PFSK-1 (cell line): ENCODE results near the gene ANAPC7.

Experiments
- FOXP2 ChIP-seq: optimal IDR thresholded peaks from 2 replicates; pipeline ENCODE3; 2011; ENCODE audit warnings: borderline replicate concordance, control low read depth, inconsistent platforms; ENCODE audit not compliant: insufficient read depth; ENCODE audit errors: extremely low read length, extremely low read depth
- POLR2AphosphoS5 ChIP-seq: IDR thresholded peaks from 2 replicates; pipeline ENCODE4 v1.6.1; 2012; ENCODE audit warnings: low read depth, mild to moderate bottlenecking, control low read depth, low read length, moderate library complexity
- SIN3A ChIP-seq: IDR thresholded peaks from 2 replicates; pipeline ENCODE4 v1.6.1; 2012; ENCODE audit warnings: mild to moderate bottlenecking, low read length, moderate library complexity, borderline replicate concordance; ENCODE audit not compliant: insufficient read depth
- TAF1 ChIP-seq: IDR thresholded peaks from 2 replicates; pipeline ENCODE4 v1.6.1; 2012; ENCODE audit warnings: low read length, control low read depth, borderline replicate concordance; ENCODE audit not compliant: insufficient read depth
- TF ChIP-seq, protein P1 (sequence below), 2 experiments: IDR thresholded peaks; 2 replicates each; pipeline versions ENCODE4 v1.6.1 to v1.8.0; 2011 to 2012; ENCODE audit warnings: low read depth in 2 of 2, low read length in 2 of 2, control low read depth in 1 of 2, inconsistent platforms in 1 of 2, mild to moderate bottlenecking in 1 of 2, moderate library complexity in 1 of 2; ENCODE audit not compliant: insufficient read depth in 1 of 2

The ANAPC7 gene

DNA sequence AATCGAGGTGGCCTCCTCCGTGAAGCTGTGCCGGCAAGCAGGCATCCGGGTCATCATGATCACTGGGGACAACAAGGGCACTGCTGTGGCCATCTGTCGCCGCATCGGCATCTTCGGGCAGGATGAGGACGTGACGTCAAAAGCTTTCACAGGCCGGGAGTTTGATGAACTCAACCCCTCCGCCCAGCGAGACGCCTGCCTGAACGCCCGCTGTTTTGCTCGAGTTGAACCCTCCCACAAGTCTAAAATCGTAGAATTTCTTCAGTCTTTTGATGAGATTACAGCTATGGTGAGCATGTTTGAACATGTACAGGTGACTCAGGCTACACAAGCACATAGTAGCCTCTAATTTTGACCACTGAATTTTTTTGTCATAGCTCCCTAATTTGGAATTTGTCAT is 62.8 kb downstream of the ANAPC7 start:
- no peak for TF ChIP-seq POLR2AphosphoS5
- TF ChIP-seq TAF1, result no peak
- TF ChIP-seq, protein P1, sequence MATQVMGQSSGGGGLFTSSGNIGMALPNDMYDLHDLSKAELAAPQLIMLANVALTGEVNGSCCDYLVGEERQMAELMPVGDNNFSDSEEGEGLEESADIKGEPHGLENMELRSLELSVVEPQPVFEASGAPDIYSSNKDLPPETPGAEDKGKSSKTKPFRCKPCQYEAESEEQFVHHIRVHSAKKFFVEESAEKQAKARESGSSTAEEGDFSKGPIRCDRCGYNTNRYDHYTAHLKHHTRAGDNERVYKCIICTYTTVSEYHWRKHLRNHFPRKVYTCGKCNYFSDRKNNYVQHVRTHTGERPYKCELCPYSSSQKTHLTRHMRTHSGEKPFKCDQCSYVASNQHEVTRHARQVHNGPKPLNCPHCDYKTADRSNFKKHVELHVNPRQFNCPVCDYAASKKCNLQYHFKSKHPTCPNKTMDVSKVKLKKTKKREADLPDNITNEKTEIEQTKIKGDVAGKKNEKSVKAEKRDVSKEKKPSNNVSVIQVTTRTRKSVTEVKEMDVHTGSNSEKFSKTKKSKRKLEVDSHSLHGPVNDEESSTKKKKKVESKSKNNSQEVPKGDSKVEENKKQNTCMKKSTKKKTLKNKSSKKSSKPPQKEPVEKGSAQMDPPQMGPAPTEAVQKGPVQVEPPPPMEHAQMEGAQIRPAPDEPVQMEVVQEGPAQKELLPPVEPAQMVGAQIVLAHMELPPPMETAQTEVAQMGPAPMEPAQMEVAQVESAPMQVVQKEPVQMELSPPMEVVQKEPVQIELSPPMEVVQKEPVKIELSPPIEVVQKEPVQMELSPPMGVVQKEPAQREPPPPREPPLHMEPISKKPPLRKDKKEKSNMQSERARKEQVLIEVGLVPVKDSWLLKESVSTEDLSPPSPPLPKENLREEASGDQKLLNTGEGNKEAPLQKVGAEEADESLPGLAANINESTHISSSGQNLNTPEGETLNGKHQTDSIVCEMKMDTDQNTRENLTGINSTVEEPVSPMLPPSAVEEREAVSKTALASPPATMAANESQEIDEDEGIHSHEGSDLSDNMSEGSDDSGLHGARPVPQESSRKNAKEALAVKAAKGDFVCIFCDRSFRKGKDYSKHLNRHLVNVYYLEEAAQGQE (IDR thresholded peaks at IDR 0.05; ENCODE audit: insufficient read depth in 1 of 2, low read depth in 2 of 2, low read length in 2 of 2), result no peak
- no peak for TF ChIP-seq FOXP2
- no peak for TF ChIP-seq SIN3A

DNA sequence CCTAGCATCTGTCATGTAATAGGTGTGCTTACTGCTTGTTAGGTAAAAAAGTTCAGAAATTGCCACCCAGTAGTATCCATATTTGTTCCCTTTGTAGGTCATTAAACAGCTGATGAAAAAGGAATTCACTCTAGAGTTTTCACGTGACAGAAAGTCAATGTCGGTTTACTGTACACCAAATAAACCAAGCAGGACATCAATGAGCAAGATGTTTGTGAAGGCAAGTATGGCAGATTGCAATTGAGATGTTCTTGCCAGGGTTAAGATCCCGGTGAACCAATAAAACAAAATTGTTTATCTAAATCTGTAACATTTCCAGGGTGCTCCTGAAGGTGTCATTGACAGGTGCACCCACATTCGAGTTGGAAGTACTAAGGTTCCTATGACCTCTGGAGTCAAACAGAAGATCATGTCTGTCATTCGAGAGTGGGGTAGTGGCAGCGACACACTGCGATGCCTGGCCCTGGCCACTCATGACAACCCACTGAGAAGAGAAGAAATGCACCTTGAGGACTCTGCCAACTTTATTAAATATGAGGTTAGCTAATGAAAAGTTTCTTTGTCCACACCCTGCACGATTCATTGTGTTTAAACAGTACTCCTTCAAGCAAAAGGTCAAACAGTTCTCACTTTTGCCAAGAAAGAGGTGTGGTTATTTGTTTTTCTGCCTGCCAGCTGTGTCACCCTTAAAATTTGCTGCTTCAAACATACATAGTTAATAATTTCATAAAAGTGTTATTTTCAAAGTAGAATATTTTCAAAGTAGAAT is 64.1 kb downstream of the ANAPC7 start:
- TF ChIP-seq FOXP2, result no peak
- TF ChIP-seq TAF1, result no peak
- no peak for TF ChIP-seq POLR2AphosphoS5
- TF ChIP-seq, protein P1 (IDR thresholded peaks at IDR 0.05; ENCODE audit: insufficient read depth in 1 of 2, low read depth in 2 of 2, low read length in 2 of 2), result no peak
- TF ChIP-seq SIN3A, result no peak

DNA sequence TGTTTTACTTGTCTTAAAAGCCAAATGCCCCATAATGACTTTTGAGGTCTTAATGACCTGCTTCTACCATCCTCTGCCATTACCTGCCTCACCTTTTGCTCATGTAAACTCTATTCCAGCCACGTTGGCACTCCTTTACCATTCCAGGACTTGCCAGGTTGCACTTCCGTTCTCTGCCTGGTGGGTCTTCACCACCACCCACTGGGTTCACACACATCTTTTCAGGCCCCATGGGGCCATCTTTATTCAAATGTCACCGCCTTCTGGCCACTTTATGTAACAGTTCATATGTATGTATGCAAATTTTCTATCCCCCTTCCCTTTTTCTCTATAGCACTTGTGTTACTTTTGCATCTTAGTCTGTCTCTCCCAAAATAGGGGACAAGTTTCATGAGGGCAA is 64.8 kb downstream of the ANAPC7 start:
- TF ChIP-seq FOXP2, result no peak
- TF ChIP-seq, protein P1 (IDR thresholded peaks at IDR 0.05; ENCODE audit: insufficient read depth in 1 of 2, low read depth in 2 of 2, low read length in 2 of 2), result no peak
- TF ChIP-seq SIN3A, result no peak
- no peak for TF ChIP-seq TAF1
- no peak for TF ChIP-seq POLR2AphosphoS5

DNA sequence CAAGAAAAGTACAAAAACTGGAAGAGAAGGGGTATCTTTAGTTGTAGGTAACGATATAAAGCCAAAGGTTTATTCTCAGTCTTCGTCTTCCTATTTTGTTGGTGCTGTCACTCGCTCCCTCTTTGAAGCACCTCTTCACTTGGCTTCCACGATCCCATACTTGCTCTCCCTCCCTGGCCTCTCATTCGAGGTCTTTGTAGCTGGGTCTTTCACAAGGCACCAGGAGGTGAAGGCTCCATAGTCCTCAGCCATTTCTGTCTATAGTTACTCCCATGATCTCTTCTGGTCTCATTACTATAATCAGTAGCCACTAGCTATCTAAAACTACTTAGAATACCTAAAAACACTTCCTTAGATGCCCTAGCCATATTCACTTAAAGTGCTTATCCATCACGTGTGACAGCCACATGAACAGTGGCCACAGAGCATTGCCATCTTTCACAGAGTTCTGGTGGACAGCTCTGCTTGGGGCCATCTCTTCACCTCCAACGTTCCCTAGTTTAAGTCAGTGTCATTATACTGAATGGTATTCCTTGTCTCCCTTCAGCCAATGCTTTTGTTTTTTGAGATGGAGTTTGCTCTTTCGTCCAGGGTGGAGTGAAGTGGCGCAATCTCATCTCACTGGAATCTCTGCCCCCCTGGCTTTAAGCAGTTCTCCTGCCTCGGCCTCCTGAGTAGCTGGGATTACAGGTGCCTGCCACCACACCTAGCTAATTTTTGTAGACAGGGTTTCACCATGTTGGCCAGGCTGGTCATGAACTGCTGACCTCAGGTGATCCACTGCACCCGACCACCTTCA is 65.4 kb downstream of the ANAPC7 start:
- TF ChIP-seq POLR2AphosphoS5 (no peak), SIN3A (no peak), TAF1 (no peak), FOXP2 (no peak)
- TF ChIP-seq, protein P1 (IDR thresholded peaks at IDR 0.05; ENCODE audit: insufficient read depth in 1 of 2, low read depth in 2 of 2, low read length in 2 of 2), result no peak
